GM12865 (cell line): ENCODE results near the gene TBCE.

Source experiments
- DNase-seq: peaks from one replicate; pipeline ENCODE4 v3.0.0; 2010; ENCODE audit warnings: low read depth
- H3K4me3 ChIP-seq: 2 replicates; pipeline ENCODE4 v1.5.1; 2011; ENCODE audit warnings: mild to moderate bottlenecking, low read depth, low read length, control low read depth
- CTCF ChIP-seq: IDR thresholded peaks from 2 replicates; pipeline ENCODE4 v1.5.1; 2011; ENCODE audit warnings: low read length, control low read depth, low read depth, inconsistent platforms; ENCODE audit not compliant: insufficient read depth; ENCODE audit errors: missing control alignments

TBCE gene

GRCh38 chr1:235410467-235410866 lies 43.2 kb downstream of the TBCE start:
- TF ChIP-seq CTCF = no peak
- H3K4me3 ChIP-seq = no peak overlapping the region
- no peak for DNase-seq

GRCh38 chr1:235411489-235412486 lies 44.6 kb downstream of the TBCE start:
- DNase-seq = no peak
- no peak for TF ChIP-seq CTCF
- H3K4me3 ChIP-seq = no peak overlapping the region

GRCh38 chr1:235415008-235415904 lies 48.0 kb downstream of the TBCE start:
- no peak overlapping the region for H3K4me3 ChIP-seq
- DNase-seq = peak; percentile 84
- peak; percentile 72 for TF ChIP-seq CTCF

- no peak for DNase-seq
- TF ChIP-seq CTCF = no peak
- H3K4me3 ChIP-seq = no peak overlapping the region
Measured at GRCh38 chr1:235416662-235417049, 49.4 kb downstream of the TBCE start.

GRCh38 chr1:235417086-235417697 lies 50.0 kb downstream of the TBCE start:
- H3K4me3 ChIP-seq = no peak overlapping the region
- DNase-seq = peak; percentile 75
- TF ChIP-seq CTCF = peak; percentile 78

GRCh38 chr1:235421751-235422150 lies 54.5 kb downstream of the TBCE start:
- H3K4me3 ChIP-seq = no peak overlapping the region
- no peak for TF ChIP-seq CTCF
- no peak for DNase-seq
